ENCODE data around the gene CORO2A. TPM values are rescaled to one million over a fixed set of nuclear protein-coding genes. Genes with fewer than 3 reads are reported as not detected.

CORO2A gene
- total RNA-seq, 1 experiment from 2014 or later: 15.8 TPM

- H3K27ac Mint-ChIP-seq: no peak overlapping the region
- no peak overlapping the region for H3K18ac ChIP-seq (ENCODE audit: insufficient read length, low read depth, low read length)
- H3K4me1 ChIP-seq (ENCODE audit: insufficient read depth, low read length): no peaks in the 10 kb centered on the region
- no peaks in the 10 kb centered on the region for H3K23me2 ChIP-seq (ENCODE audit: insufficient read length, low read depth, low read length, poor library complexity, severe bottlenecking)
- peaks cover 9 to 18% (median 10%) of the 10 kb centered on the region in 3 experiments; a peak in 5 of 7 replicates for H3K36me3 Mint-ChIP-seq (ENCODE audit: insufficient read depth in 1 of 3, low read depth in 3 of 3)
- H3K4me1 Mint-ChIP-seq: peaks cover 8 to 15% of the 10 kb centered on the region in 2 experiments
- no peak overlapping the region for H3K9ac ChIP-seq (ENCODE audit: extremely low read depth, insufficient read length, low read length)
- no peak overlapping the region for H3K23ac ChIP-seq (ENCODE audit: insufficient read length, low read depth, low read length)
- H3K27me3 ChIP-seq (ENCODE audit: insufficient read depth, low read length): no peaks in the 10 kb centered on the region
- H4K5ac ChIP-seq (ENCODE audit: insufficient read length, low read depth, low read length): no peak overlapping the region
- H3K27ac ChIP-seq (ENCODE audit: insufficient read length, low read depth, low read length): no peak overlapping the region
- H3K9me3 ChIP-seq (ENCODE audit: control insufficient read depth, low read depth, low read length): no peaks in the 10 kb centered on the region
- no peak overlapping the region for H3K4me2 ChIP-seq (ENCODE audit: insufficient read depth, insufficient read length, low read length)
- H3K79me2 ChIP-seq (ENCODE audit: insufficient read depth, low read length): no peaks in the 10 kb centered on the region
- no peak overlapping the region for H4K8ac ChIP-seq (replicated peaks; ENCODE audit: insufficient read length, low read depth, low read length)
- H3K4ac ChIP-seq (ENCODE audit: low read depth, low read length): no peak overlapping the region
- H4K20me1 ChIP-seq (ENCODE audit: control insufficient read depth, insufficient read depth, insufficient read length): no peaks in the 10 kb centered on the region
- H3K79me1 ChIP-seq (ENCODE audit: insufficient read depth, low read depth, low read length, poor library complexity, severe bottlenecking): no peaks in the 10 kb centered on the region
- H2BK5ac ChIP-seq (ENCODE audit: insufficient read length, low read length): no peak overlapping the region
- no peak overlapping the region for H3K56ac ChIP-seq (ENCODE audit: insufficient read length, low read depth, low read length)
- H3K9me3 Mint-ChIP-seq: no peaks in the 10 kb centered on the region
- H3K27me3 Mint-ChIP-seq (ENCODE audit: low read depth): no peaks in the 10 kb centered on the region
- no peak overlapping the region for H2BK20ac ChIP-seq (ENCODE audit: low read depth, low read length, poor library complexity, severe bottlenecking)
- no CpG with 5 or more reads among the region's 12 CpGs for whole genome bisulfite sequencing (ENCODE audit: extremely low coverage, insufficient read length, low lambda C conversion rate)
- no peak overlapping the region for H2AFZ ChIP-seq (ENCODE audit: low read length)
- H3K4me3 Mint-ChIP-seq: no peak overlapping the region
- H2BK15ac ChIP-seq (ENCODE audit: low read depth, low read length): no peak overlapping the region
- TF ChIP-seq CTCF (conservative IDR thresholded peaks at IDR 0.05): no peak
- no peak overlapping the region for H4K91ac ChIP-seq (ENCODE audit: insufficient read length, low read depth, low read length)
- H3T11ph ChIP-seq (ENCODE audit: low read length): no peak overlapping the region
- H2BK120ac ChIP-seq (ENCODE audit: low read depth, low read length, poor library complexity, severe bottlenecking): no peak overlapping the region
- no peak for DNase-seq
- no peak overlapping the region for H3K14ac ChIP-seq (ENCODE audit: insufficient read depth, low read length)
- H2BK12ac ChIP-seq (ENCODE audit: insufficient read length, low read depth, low read length): no peak overlapping the region
- H2AK5ac ChIP-seq (ENCODE audit: insufficient read length, low read length): no peak overlapping the region
Observed at GRCh38 chr9:98134702-98135557, 57.5 kb downstream of the CORO2A start.
